Epithelial cell of esophagus (primary cell): ENCODE results near the gene COQ5.
"Not testable (repeated sequence)": the region's sequence is repeated elsewhere in the genome, so short reads cannot be mapped to it uniquely, and the experiment has no call there.

Source experiments
- DNase-seq: peaks from one replicate; pipeline ENCODE4 v3.0.0; 2010; ENCODE audit warnings: low read depth
- H3K4me3 ChIP-seq: 2 replicates; pipeline ENCODE4 v1.5.1; 2011; ENCODE audit warnings: mild to moderate bottlenecking, low read length, control low read depth
- CTCF ChIP-seq: IDR thresholded peaks from 2 replicates; pipeline ENCODE4 v1.5.1; 2011; ENCODE audit warnings: low read depth, mild to moderate bottlenecking, low read length, control low read depth, inconsistent platforms; ENCODE audit not compliant: insufficient read depth; ENCODE audit errors: missing control alignments

COQ5 gene

GRCh38 chr12:120529641-120530417 lies 871 bp upstream of the COQ5 start:
- peak overlapping the region; percentile 93 for H3K4me3 ChIP-seq
- DNase-seq, result peak; percentile 63
- peak; percentile 41 for TF ChIP-seq CTCF

DNA sequence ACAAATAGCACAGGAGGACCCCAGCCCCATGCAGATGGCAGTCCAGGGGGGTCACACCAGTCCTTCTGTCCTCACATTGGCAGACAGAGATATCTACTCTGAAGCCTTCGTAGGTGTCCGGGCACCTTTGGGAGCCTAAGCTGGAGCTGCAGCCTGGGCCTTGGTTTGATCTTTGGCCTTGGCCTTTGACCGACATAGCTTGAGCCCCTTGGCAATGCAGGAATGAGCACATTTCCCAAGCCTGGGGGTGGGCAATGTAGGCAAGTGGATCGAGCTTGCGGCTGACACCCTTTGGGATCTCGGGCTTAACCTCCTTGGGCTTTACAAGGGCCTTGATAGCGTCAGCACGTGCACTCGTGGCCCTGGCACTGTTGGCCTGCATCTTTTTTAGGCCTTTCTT lies 6.4 kb downstream of the COQ5 start:
- H3K4me3 ChIP-seq, result no peak overlapping the region
- no peak for DNase-seq
- no peak for TF ChIP-seq CTCF

DNA sequence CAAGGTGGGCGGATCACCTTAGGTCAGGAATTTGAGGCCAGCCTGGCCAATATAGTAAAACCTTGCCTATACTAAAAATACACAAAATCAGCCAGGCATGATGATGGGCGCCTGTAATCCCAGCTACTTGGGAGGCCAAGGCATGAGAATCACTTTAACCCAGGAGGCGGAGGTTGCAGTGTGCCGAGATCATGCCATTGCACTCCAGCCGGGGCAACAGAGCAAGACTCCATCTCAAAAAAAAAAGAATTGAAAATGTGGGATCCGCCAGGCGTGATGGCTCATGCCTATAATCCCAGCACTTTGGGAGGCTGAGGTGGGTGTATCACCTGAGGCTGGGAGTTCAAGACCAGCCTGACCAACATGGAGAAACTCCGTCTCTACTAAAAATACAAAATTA lies 9.6 kb downstream of the COQ5 start:
- not testable (repeated sequence) for H3K4me3 ChIP-seq, DNase-seq

- no peak for DNase-seq
- no peak for TF ChIP-seq CTCF
- H3K4me3 ChIP-seq, result no peak overlapping the region
Measured at GRCh38 chr12:120515496-120515895, 13.5 kb downstream of the COQ5 start.

DNA sequence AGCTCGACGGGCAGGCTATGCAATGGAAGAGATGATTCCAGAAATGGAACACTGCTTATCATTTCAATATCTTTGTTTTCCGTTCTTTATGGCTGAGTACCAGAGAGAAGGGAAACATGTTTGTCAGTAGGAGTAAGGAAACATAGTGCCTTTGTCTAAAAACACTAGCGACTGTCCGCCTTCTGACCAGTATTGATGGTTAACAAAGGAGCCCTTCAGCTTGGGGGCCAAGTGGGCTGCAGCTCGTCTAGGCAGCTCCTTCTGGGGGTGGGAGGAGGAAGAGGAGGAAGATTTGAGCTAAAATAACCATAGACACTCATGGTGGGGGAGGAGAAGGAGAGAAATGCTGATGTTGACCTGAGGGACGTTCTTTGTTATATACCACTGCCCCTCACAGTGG lies 15.0 kb downstream of the COQ5 start:
- no peak for TF ChIP-seq CTCF
- DNase-seq, result no peak
- no peak overlapping the region for H3K4me3 ChIP-seq

DNA sequence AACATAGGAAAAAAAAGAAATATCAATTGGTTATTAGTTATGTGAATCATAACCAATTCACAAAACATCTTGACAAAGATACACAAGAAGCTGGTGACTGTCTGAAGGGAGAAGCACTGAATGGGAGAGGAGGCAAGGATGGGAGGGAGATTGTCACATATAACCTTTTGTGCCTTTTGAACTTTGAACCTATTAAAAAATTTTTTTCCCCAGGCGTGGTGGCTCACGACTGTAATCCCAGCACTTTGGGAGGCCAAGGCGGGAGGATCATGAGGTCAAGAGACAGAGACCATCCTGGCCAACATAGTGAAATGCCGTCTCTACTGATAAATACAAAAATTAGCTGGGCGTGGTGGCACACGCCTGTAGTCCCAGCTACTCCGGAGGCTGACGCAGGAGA lies 20.4 kb downstream of the COQ5 start:
- no peak for TF ChIP-seq CTCF
- H3K4me3 ChIP-seq, result no peak overlapping the region
- no peak for DNase-seq

- DNase-seq, result no peak
- no peak for TF ChIP-seq CTCF
- no peak overlapping the region for H3K4me3 ChIP-seq
Measured at GRCh38 chr12:120504587-120504986, 24.4 kb downstream of the COQ5 start.
